Peyer's patch (tissue), 4 donors: ENCODE measurements around the gene CASKIN1.

Experiments used
- CTCF ChIP-seq, 6 experiments: fragments of 450-650 bp in 4 of 6; fragments of 200-600 bp in 2 of 6; sonication (generic) in 1 of 6; IDR thresholded peaks; one replicate each; pipeline ENCODE4 v1.5.1; 2017 to 2019; ENCODE audit warnings: antibody characterized with exemption in 6 of 6, mild to moderate bottlenecking in 3 of 6, moderate library complexity in 1 of 6
- POLR2A ChIP-seq, 2 donors: fragments of 450-650 bp; IDR thresholded peaks; one replicate each; pipeline ENCODE4 v1.5.1; 2017; ENCODE audit warnings: antibody characterized with exemption in 2 of 2, mild to moderate bottlenecking in 2 of 2, moderate library complexity in 2 of 2

- no peak for TF ChIP-seq CTCF (IDR thresholded peaks at IDR 0.05)
- no peak for TF ChIP-seq POLR2A (IDR thresholded peaks at IDR 0.05)
Measured at GRCh38 chr16:2173366-2173765, 23.0 kb downstream of the CASKIN1 start.
